ENCODE measurements around the gene NHERF1. TPM values are rescaled to one million over a fixed set of nuclear protein-coding genes. Genes with fewer than 3 reads are reported as not detected.

Gene NHERF1
- total RNA-seq, 1 donor from 2014 or later, result 36.3 TPM

DNA sequence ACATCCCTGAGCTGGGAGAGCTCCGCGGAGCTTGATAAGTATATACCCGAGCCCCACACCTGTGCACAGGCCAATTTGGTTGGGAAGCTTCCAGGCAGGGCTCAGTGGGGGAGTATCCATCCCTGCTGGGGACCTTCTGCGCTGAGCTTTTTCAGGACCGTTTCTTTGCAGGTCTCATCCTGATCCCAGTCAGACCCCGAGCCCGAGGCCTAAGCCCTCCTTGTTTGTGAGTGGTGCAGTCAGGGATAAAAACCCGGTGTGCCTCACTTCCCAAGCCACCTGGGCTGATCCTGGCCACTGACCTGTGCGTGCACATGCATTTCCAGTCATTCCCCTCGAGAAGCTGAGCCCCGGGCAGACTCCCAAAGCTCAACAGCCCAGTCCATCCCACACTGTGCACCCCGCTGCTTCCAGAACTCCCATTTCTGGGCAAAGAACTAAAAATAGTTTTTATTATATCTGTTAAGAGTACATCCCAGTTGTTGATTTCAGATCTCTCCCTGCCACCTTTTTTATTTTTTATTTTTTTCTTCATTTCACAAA is 55.0 kb downstream of the NHERF1 start:
- H3K4me2 ChIP-seq (ENCODE audit: low read length), result no peak overlapping the region
- peaks cover 5% of the 10 kb centered on the region for H3K36me3 ChIP-seq (ENCODE audit: insufficient read depth, low read length)
- H2AFZ ChIP-seq (ENCODE audit: low read depth, low read length), result no peak overlapping the region
- Mint-ChIP-seq H3K36me3 (ENCODE audit: low read depth, unreplicated experiment) (peaks cover 33% of the 10 kb centered on the region), H3K4me1 (ENCODE audit: low read depth, unreplicated experiment) (peaks cover 4% of the 10 kb centered on the region), H3K4me3 (ENCODE audit: unreplicated experiment) (no peak overlapping the region), H3K27ac (ENCODE audit: unreplicated experiment) (no peak overlapping the region), H3K27me3 (ENCODE audit: low read depth, unreplicated experiment) (no peaks in the 10 kb centered on the region), H3K9me3 (ENCODE audit: unreplicated experiment) (no peaks in the 10 kb centered on the region)
- H3K9ac ChIP-seq (ENCODE audit: low read length), result no peak overlapping the region
- H3K27me3 ChIP-seq (ENCODE audit: insufficient read depth, low read length), result no peaks in the 10 kb centered on the region
- H3K4me3 ChIP-seq (ENCODE audit: insufficient read depth, low read depth, low read length), result no peak overlapping the region
- TF ChIP-seq, protein P1, sequence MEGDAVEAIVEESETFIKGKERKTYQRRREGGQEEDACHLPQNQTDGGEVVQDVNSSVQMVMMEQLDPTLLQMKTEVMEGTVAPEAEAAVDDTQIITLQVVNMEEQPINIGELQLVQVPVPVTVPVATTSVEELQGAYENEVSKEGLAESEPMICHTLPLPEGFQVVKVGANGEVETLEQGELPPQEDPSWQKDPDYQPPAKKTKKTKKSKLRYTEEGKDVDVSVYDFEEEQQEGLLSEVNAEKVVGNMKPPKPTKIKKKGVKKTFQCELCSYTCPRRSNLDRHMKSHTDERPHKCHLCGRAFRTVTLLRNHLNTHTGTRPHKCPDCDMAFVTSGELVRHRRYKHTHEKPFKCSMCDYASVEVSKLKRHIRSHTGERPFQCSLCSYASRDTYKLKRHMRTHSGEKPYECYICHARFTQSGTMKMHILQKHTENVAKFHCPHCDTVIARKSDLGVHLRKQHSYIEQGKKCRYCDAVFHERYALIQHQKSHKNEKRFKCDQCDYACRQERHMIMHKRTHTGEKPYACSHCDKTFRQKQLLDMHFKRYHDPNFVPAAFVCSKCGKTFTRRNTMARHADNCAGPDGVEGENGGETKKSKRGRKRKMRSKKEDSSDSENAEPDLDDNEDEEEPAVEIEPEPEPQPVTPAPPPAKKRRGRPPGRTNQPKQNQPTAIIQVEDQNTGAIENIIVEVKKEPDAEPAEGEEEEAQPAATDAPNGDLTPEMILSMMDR (IDR thresholded peaks at IDR 0.05; ENCODE audit: insufficient read depth, low read depth, low read length), result no peak
- TF ChIP-seq EZH2 (IDR thresholded peaks at IDR 0.05; ENCODE audit: insufficient read depth, low read length), result no peak
- peaks cover under 1% of the 10 kb centered on the region for H3K4me1 ChIP-seq (ENCODE audit: insufficient read depth, low read length)
- FAIRE-seq (no peak), DNase-seq (ENCODE audit: low read depth) (no peak)
- H3K9me3 ChIP-seq (ENCODE audit: insufficient read depth, low read depth, low read length), result no peaks in the 10 kb centered on the region
- H4K20me1 ChIP-seq (ENCODE audit: insufficient read depth, low read length), result peaks cover 53% of the 10 kb centered on the region
- H3K79me2 ChIP-seq (ENCODE audit: insufficient read depth, low read length), result no peaks in the 10 kb centered on the region
- no peak overlapping the region for H3K27ac ChIP-seq (ENCODE audit: low read depth, low read length)

DNA sequence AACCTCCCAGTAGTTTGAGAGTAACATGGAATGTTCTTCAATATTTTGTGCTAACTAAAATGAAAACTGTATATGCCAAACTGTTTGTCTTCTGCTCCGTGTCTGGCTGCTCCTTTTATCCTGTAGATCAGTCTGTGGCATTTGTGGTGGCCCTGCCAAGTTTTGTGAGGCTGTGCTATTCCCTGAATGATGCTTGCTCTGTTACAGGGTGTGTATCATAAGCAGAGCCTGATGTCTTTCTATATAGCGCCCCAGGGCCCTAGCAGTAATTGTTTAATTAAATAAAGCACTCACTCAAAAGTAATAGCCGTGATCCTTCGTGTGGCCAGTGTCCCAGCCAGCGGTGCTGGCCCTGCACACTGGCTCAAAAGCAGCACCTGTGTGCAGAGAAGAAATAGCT is 55.5 kb downstream of the NHERF1 start:
- no peak for FAIRE-seq
- no peaks in the 10 kb centered on the region for H3K4me1 ChIP-seq (ENCODE audit: insufficient read depth, low read length)

DNA sequence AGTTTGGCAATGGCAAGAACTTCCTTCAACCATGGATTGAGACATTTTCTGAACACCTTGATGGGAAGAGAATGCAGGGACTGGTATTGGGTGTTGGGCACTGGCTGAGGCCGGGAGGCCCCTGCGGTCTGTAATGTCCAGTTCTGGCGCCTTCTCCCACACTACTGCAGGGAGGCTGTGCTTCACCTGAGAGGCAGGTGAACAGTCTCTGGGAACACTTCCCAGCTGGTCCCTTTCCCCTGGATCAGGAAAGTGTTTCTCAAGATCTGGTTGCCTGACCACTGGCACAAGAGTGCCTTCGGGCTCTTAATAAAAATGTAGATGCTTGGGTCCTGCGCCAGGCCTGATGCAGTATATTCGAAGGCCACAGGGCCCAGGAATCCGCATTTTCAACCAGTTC is 56.3 kb downstream of the NHERF1 start:
- no peaks in the 10 kb centered on the region for H3K27me3 ChIP-seq (ENCODE audit: insufficient read depth, low read length)
- H3K4me3 ChIP-seq (ENCODE audit: insufficient read depth, low read depth, low read length), result no peak overlapping the region
- no peak overlapping the region for H2AFZ ChIP-seq (ENCODE audit: low read depth, low read length)
- Mint-ChIP-seq H3K36me3 (ENCODE audit: low read depth, unreplicated experiment) (peaks cover 28% of the 10 kb centered on the region), H3K4me3 (ENCODE audit: unreplicated experiment) (no peak overlapping the region), H3K9me3 (ENCODE audit: unreplicated experiment) (no peaks in the 10 kb centered on the region), H3K27me3 (ENCODE audit: low read depth, unreplicated experiment) (no peaks in the 10 kb centered on the region), H3K27ac (ENCODE audit: unreplicated experiment) (no peak overlapping the region), H3K4me1 (ENCODE audit: low read depth, unreplicated experiment) (no peaks in the 10 kb centered on the region)
- no peaks in the 10 kb centered on the region for H3K79me2 ChIP-seq (ENCODE audit: insufficient read depth, low read length)
- H4K20me1 ChIP-seq (ENCODE audit: insufficient read depth, low read length), result peaks cover 45% of the 10 kb centered on the region
- peaks cover 5% of the 10 kb centered on the region for H3K36me3 ChIP-seq (ENCODE audit: insufficient read depth, low read length)
- DNase-seq (ENCODE audit: low read depth) (no peak), FAIRE-seq (no peak)
- H3K4me1 ChIP-seq (ENCODE audit: insufficient read depth, low read length), result no peaks in the 10 kb centered on the region
- H3K27ac ChIP-seq (ENCODE audit: low read depth, low read length), result no peak overlapping the region
- no peak overlapping the region for H3K9ac ChIP-seq (ENCODE audit: low read length)
- H3K4me2 ChIP-seq (ENCODE audit: low read length), result no peak overlapping the region
- TF ChIP-seq, protein P1 (IDR thresholded peaks at IDR 0.05; ENCODE audit: insufficient read depth, low read depth, low read length), result no peak
- no peak for TF ChIP-seq EZH2 (IDR thresholded peaks at IDR 0.05; ENCODE audit: insufficient read depth, low read length)
- no peaks in the 10 kb centered on the region for H3K9me3 ChIP-seq (ENCODE audit: insufficient read depth, low read depth, low read length)

More for the DNA sequence above, 55.5 kb downstream of the NHERF1 start:
- TF ChIP-seq, protein P1 (IDR thresholded peaks at IDR 0.05; ENCODE audit: insufficient read depth, low read depth, low read length), result no peak
- TF ChIP-seq EZH2 (IDR thresholded peaks at IDR 0.05; ENCODE audit: insufficient read depth, low read length), result no peak
- no peak for DNase-seq (ENCODE audit: low read depth)
- Histone ChIP-seq H3K36me3 (ENCODE audit: insufficient read depth, low read length) (peaks cover 5% of the 10 kb centered on the region), H3K4me2 (ENCODE audit: low read length) (no peak overlapping the region), H3K27ac (ENCODE audit: low read depth, low read length) (no peak overlapping the region), H3K9me3 (ENCODE audit: insufficient read depth, low read depth, low read length) (no peaks in the 10 kb centered on the region), H4K20me1 (ENCODE audit: insufficient read depth, low read length) (peaks cover 53% of the 10 kb centered on the region), H3K79me2 (ENCODE audit: insufficient read depth, low read length) (no peaks in the 10 kb centered on the region), H3K9ac (ENCODE audit: low read length) (no peak overlapping the region), H3K4me3 (ENCODE audit: insufficient read depth, low read depth, low read length) (no peak overlapping the region), H3K27me3 (ENCODE audit: insufficient read depth, low read length) (no peaks in the 10 kb centered on the region), H2AFZ (ENCODE audit: low read depth, low read length) (no peak overlapping the region)
- Mint-ChIP-seq H3K4me1 (ENCODE audit: low read depth, unreplicated experiment) (peaks cover under 1% of the 10 kb centered on the region), H3K27me3 (ENCODE audit: low read depth, unreplicated experiment) (no peaks in the 10 kb centered on the region), H3K36me3 (ENCODE audit: low read depth, unreplicated experiment) (peaks cover 30% of the 10 kb centered on the region), H3K9me3 (ENCODE audit: unreplicated experiment) (no peaks in the 10 kb centered on the region), H3K4me3 (ENCODE audit: unreplicated experiment) (no peak overlapping the region), H3K27ac (ENCODE audit: unreplicated experiment) (no peak overlapping the region)

All from astrocyte (in vitro differentiated cells and primary cell).